Measurements from ENCODE around the gene UBL4A.

Gene UBL4A

GRCh38 chrX:154519389-154519788, 33.0 kb upstream of the UBL4A start:
- H3K79me2 ChIP-seq (ENCODE audit: insufficient read depth, low read length) = no peaks in the 10 kb centered on the region
- no peaks in the 10 kb centered on the region for H4K20me1 ChIP-seq (ENCODE audit: insufficient read depth, low read length)
- H3K9ac ChIP-seq (ENCODE audit: low read length) = no peak overlapping the region
- H2AFZ ChIP-seq (ENCODE audit: low read length) = no peak overlapping the region
- TF ChIP-seq EZH2 (IDR thresholded peaks at IDR 0.05; ENCODE audit: borderline replicate concordance, low read length) (no peak), CTCF (IDR thresholded peaks at IDR 0.05; ENCODE audit: low read length) (no peak)
- H3K36me3 ChIP-seq (ENCODE audit: insufficient read depth, low read length) = no peaks in the 10 kb centered on the region
- no peaks in the 10 kb centered on the region for H3K27me3 ChIP-seq (ENCODE audit: insufficient read depth, low read length)
- peaks cover 13% of the 10 kb centered on the region for H3K4me1 ChIP-seq (ENCODE audit: insufficient read depth, low read length, severe bottlenecking)
- no peaks in the 10 kb centered on the region for H3F3A ChIP-seq (ENCODE audit: insufficient read depth, low read length)
- no peak overlapping the region for H3K4me2 ChIP-seq (ENCODE audit: low read length)
- H3K9me3 ChIP-seq (ENCODE audit: low read length) = no peaks in the 10 kb centered on the region
- no peak overlapping the region for H3K4me3 ChIP-seq (ENCODE audit: low read depth, low read length, poor library complexity, severe bottlenecking)
- H3K27ac ChIP-seq (ENCODE audit: low read depth, low read length, poor library complexity, severe bottlenecking) = no peak overlapping the region
- no peaks in the 10 kb centered on the region for H3K9me2 ChIP-seq (ENCODE audit: low read depth, low read length)

GRCh38 chrX:154517101-154517781, 30.8 kb upstream of the UBL4A start:
- Histone ChIP-seq H2AFZ (ENCODE audit: low read length) (no peak overlapping the region), H3K4me2 (ENCODE audit: low read length) (peak overlapping the region; percentile 96; the same call in 1 of the 2 replicates), H3K9me2 (ENCODE audit: low read depth, low read length) (no peaks in the 10 kb centered on the region), H3K27ac (ENCODE audit: low read depth, low read length, poor library complexity, severe bottlenecking) (no peak overlapping the region), H3K27me3 (ENCODE audit: insufficient read depth, low read length) (no peaks in the 10 kb centered on the region), H3K79me2 (ENCODE audit: insufficient read depth, low read length) (no peaks in the 10 kb centered on the region), H3K4me3 (ENCODE audit: low read depth, low read length, poor library complexity, severe bottlenecking) (peak overlapping the region; percentile 78), H3K36me3 (ENCODE audit: insufficient read depth, low read length) (no peaks in the 10 kb centered on the region), H3F3A (ENCODE audit: insufficient read depth, low read length) (no peaks in the 10 kb centered on the region), H3K9ac (ENCODE audit: low read length) (no peak overlapping the region; the same call in 1 of the 2 replicates), H3K9me3 (ENCODE audit: low read length) (no peaks in the 10 kb centered on the region), H4K20me1 (ENCODE audit: insufficient read depth, low read length) (no peaks in the 10 kb centered on the region), H3K4me1 (ENCODE audit: insufficient read depth, low read length, severe bottlenecking) (peaks cover 13% of the 10 kb centered on the region)
- no peak for TF ChIP-seq EZH2 (IDR thresholded peaks at IDR 0.05; ENCODE audit: borderline replicate concordance, low read length)
- no peak for TF ChIP-seq CTCF (IDR thresholded peaks at IDR 0.05; ENCODE audit: low read length)

- Histone ChIP-seq H3K4me3 (ENCODE audit: low read depth, low read length, poor library complexity, severe bottlenecking) (peak overlapping the region; percentile 78), H3K4me2 (ENCODE audit: low read length) (peak overlapping the region; percentile 96), H3K27me3 (ENCODE audit: insufficient read depth, low read length) (no peaks in the 10 kb centered on the region), H3K79me2 (ENCODE audit: insufficient read depth, low read length) (no peaks in the 10 kb centered on the region), H3K9ac (ENCODE audit: low read length) (peak overlapping the region; percentile 90), H3K9me3 (ENCODE audit: low read length) (no peaks in the 10 kb centered on the region), H3K36me3 (ENCODE audit: insufficient read depth, low read length) (no peaks in the 10 kb centered on the region), H3K4me1 (ENCODE audit: insufficient read depth, low read length, severe bottlenecking) (peaks cover 13% of the 10 kb centered on the region), H4K20me1 (ENCODE audit: insufficient read depth, low read length) (no peaks in the 10 kb centered on the region), H3K9me2 (ENCODE audit: low read depth, low read length) (no peaks in the 10 kb centered on the region), H3K27ac (ENCODE audit: low read depth, low read length, poor library complexity, severe bottlenecking) (peak overlapping the region; percentile 40), H2AFZ (ENCODE audit: low read length) (peak overlapping the region; percentile 75; the same call in 1 of the 2 replicates), H3F3A (ENCODE audit: insufficient read depth, low read length) (no peaks in the 10 kb centered on the region)
- no peak for TF ChIP-seq CTCF (IDR thresholded peaks at IDR 0.05; ENCODE audit: low read length)
- TF ChIP-seq EZH2 (IDR thresholded peaks at IDR 0.05; ENCODE audit: borderline replicate concordance, low read length) = no peak
Measured at GRCh38 chrX:154516656-154517100, 30.3 kb upstream of the UBL4A start.

Measured in OCI-LY1 (cell line).